NCI-H2227 treated with DMSO at 0.1 percent for 48 hours (cell line): Measurements from ENCODE around the gene GM2A.

Experiments
- DNase-seq: peaks from one replicate; lab custom pipeline; 2025; lab: John Stamatoyannopoulos, UW

GM2A gene

DNA sequence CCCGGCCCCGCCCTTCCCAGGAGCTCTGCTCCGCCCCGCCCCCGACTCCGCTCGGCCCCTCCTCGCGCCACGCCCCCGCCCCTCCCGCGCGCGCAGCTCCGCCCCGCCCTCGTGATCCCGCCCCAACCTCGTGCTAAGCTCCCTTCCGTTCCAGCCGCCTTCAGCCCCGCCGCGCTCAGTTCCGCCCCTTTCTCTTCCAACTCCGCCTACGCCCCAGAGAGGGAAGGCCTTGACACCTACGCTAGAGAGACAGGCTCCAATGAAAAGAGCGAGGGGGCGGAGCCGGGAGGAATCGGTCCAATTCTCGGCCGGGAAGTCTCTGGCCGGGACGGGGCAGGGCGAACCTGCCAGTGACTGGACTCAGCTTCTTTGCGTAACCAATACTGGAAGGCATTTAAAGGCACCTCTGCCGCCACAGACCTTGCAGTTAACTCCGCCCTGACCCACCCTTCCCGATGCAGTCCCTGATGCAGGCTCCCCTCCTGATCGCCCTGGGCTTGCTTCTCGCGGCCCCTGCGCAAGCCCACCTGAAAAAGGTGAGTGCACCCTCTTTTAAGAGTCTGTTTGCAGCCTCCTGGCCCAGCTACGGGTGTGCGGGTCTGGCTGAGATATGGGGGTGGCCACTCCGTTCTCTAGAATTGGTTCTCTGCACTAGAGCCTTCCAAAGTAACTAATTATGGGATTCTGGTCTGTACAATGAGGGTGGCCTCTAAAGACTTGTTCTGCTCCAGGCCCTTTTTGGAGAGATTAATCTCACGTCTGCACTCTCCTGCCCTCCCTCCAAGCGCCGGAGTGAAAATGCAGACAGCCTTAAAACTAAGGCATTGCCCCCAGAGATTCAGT is at the start of gene GM2A:
Gene GM2A, plus strand, starts transcription at position 424 of the 843 bp plus-strand sequence. Its CDS starts 32 bp downstream, at position 456.
- DNase-seq = peak; percentile 92

- no peak for DNase-seq
These were observed 48.9 kb upstream of the GM2A start for GRCh38 chr5:151204051-151204450.

- DNase-seq = no peak
These were observed 47.6 kb upstream of the GM2A start for GRCh38 chr5:151205411-151205810.

GRCh38 chr5:151208481-151208914 is 44.5 kb upstream of the GM2A start:
- no peak for DNase-seq

DNA sequence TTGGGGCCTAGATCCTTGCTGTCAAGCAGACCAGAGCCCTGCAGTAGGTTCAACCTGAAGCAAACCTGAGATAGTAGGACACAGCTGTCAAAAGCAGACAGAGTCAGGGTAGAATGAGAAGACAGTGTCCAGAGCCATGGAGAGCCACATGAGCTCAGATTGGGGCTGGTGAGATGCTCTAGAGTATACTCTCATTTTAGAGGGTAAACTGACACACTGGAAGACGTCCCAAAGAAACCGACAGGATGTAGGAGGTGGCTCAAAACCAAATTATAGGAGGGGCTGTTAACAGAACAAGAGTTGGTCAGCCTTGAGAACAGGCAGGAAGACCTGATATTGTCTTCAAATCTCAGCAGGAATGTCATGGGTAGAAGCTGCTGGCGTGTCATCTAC is 40.6 kb upstream of the GM2A start:
- no peak for DNase-seq

DNA sequence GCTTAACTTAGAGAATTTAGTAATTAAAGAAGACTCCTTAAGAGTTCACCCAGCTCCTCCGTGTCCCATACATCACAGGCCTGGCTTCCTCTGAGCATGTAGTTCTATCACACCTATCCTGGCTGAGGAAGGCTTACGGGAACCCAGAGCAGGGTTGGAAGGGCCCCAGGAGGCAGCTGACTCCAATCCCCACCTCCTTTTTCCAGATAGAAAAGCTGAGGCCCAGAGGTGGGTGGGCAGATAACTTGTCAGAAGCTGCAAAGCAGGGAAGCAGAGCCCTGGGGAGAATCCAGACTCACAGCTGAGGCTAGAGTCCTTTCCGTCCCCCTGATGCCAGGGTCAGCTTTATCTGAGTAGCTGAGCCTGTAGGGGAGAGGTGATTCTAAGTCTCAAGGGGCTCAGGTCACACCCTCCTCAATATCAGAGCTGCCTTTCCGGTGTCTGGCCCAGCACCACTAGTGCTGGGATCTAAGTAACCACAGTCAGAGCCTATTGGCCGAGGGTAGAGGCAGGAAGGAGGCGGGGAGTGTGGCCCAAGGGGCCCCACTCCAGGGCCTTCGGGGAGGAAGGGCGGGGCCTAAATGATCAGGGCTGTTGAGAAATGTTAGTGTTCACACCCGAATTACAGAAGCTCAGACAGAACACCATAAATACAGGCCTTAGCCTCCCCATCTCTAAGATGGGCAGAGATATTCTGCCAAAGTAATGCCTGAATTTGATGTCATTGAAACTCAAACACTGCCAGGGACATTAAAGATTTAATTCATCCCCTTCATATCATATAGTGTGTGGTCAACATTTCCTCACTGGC is 39.0 kb upstream of the GM2A start:
- DNase-seq = no peak

- DNase-seq = no peak
These were observed 38.1 kb upstream of the GM2A start for GRCh38 chr5:151214614-151215545.

- DNase-seq = no peak
These were observed 37.5 kb upstream of the GM2A start for GRCh38 chr5:151215546-151215880.

DNA sequence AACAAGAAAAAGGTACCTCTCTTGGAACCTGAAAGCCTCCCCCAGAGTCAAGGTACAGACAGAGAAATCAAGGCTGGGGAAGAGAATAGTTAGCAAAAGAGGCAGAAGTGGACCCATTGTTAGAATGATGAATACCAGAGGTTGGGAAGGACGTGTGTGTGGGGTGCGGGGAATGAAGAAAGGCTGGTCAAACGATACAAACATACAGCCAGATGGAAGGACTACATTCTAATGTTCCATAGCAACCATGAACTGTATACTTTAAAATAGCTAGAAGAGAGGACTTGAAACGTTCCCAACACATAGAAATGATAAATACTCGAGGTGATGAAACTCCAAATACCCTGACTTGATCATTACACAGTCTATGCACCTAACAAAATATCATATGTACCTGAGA is 36.2 kb upstream of the GM2A start:
- no peak for DNase-seq

GRCh38 chr5:151218177-151218576 is 34.8 kb upstream of the GM2A start:
- DNase-seq = no peak

- no peak for DNase-seq
These were observed 33.8 kb upstream of the GM2A start for GRCh38 chr5:151219138-151219537.

GRCh38 chr5:151219789-151220188 is 33.2 kb upstream of the GM2A start:
- no peak for DNase-seq

GRCh38 chr5:151221574-151221973 is 31.4 kb upstream of the GM2A start:
- DNase-seq = no peak

- DNase-seq = no peak
These were observed 30.8 kb upstream of the GM2A start for GRCh38 chr5:151222054-151222789.

- DNase-seq = no peak
These were observed 30.1 kb upstream of the GM2A start for GRCh38 chr5:151222790-151223446.

- peak; percentile 14 for DNase-seq
These were observed 29.3 kb upstream of the GM2A start, which contains the start of gene CCDC69 for GRCh38 chr5:151223447-151224264. Gene CCDC69, minus strand, starts transcription at chr5:151224092. Its CDS starts 122 bp downstream, at chr5:151223970.

DNA sequence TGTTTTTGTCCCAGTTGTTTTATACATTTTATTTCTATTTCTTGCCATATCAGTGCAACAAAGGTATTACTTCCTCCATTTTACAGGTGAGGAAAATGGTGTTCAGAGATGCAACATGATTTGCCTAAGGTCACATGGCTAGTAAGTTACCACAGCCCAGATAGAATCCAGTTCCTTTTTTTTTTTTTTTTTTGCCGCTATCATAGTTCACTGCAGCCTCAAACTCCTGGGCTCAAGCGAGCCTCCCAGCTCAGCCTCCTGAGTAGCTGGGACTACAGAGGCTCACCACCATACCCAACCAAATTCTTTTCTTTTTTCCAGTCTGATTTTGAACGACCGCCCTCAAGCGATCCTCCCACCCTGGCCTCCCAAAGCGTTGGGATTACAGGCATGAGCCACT is 28.6 kb upstream of the GM2A start:
- no peak for DNase-seq

DNA sequence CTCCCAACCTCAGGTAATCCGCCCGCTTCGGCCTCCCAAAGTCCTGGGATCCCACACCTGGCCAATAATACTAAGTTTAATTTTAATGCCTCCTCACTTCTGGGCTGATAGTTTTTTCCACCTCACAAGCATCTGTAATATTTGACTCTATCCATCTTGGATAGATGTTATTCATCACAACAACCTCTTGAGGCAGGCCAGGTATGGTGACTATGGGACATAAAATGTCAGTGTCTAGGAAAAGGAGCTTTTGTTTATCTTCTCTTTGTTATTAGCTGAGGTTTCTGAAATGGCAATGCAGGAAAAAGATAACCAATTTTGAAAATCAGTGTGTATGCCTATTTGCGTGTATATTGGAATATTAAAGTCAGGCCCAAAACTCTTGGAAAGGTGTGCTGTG is 27.9 kb upstream of the GM2A start:
- DNase-seq = no peak

DNA sequence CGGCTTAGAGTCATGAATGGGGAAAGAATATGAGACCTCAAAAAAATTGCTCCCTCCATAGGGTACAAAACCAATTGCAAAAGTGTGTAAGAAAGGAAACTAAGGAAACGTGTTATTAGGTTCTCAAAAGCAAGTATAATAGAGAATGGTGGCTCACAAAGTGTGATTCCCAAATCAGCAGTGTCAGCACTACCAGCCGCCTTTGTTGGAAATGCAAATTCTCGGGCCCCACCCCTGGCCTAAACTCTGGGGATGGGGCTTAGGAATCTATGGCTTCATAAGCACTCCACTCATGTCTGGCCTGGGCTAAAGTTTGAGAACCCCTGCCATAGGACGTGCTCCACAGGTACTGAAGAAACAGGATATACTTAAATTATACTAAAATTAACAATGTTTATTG is 27.5 kb upstream of the GM2A start:
- DNase-seq = no peak

DNA sequence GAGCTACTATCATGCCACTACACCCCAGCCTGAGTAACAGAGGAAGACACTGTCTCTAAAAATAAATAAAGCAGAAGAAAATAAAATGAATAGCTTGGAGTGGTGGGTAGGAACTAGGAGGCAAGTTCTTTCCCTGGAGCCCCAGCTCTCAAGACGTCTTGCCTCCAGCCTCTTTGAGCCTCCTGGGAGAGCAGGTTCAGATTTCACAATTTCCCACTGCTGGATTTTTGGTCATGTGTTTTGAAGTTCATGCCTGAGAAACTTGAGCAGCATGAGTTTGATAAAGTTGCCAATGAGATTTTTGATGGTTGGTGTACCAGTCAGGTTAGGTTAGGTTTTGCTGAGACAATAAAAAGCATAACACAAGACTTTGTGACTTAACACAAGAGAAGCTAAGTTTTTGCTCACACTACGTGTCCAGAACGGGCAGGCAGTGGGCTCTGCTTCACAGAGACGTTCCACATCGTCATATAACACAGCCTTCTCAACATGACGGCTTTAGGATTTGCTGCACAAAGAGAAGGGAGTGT is 25.0 kb upstream of the GM2A start:
- DNase-seq = no peak
